HK-2 (cell line): Measurements from ENCODE around the gene PKP1.
A peak's percentile ranks its signal among the peaks of the same experiment; 100 is the strongest.

Source experiments
- DNase-seq: peaks from one replicate; pipeline ENCODE4 v3.0.0-alpha.2; 2018; ENCODE audit not compliant: unreplicated experiment

The PKP1 gene

GRCh38 chr1:201282216-201282615 lies 1.1 kb upstream of the PKP1 start:
- DNase-seq, result no peak

GRCh38 chr1:201283836-201284553 lies 689 bp downstream of the PKP1 start:
- no peak for DNase-seq

- DNase-seq, result no peak
Observed at GRCh38 chr1:201284636-201285035, 1.3 kb downstream of the PKP1 start.

GRCh38 chr1:201285846-201286245 lies 2.5 kb downstream of the PKP1 start:
- DNase-seq, result no peak

- no peak for DNase-seq
Observed at GRCh38 chr1:201286445-201286844, 3.1 kb downstream of the PKP1 start.

- no peak for DNase-seq
Observed at GRCh38 chr1:201288007-201288406, 4.7 kb downstream of the PKP1 start.

DNA sequence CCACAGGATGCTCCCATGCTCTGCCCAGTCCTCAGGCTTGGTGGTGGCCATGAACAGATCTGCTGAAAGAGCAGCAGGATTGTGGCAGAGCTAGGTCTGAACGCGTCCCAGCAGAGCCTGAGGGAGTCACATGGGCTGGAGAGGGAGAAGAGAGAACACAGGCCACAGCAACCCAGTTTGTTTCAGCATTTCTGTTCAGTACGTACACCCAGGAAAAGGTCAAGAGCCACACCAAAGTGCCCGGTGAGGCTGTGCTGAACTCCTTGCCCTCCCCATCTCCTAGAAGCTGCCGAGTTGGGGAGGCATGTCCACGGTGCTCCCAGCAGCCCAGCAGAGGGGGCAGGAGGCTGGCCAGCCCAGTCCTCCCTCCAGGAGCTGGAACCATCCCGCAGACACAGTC lies 5.5 kb downstream of the PKP1 start:
- no peak for DNase-seq

DNA sequence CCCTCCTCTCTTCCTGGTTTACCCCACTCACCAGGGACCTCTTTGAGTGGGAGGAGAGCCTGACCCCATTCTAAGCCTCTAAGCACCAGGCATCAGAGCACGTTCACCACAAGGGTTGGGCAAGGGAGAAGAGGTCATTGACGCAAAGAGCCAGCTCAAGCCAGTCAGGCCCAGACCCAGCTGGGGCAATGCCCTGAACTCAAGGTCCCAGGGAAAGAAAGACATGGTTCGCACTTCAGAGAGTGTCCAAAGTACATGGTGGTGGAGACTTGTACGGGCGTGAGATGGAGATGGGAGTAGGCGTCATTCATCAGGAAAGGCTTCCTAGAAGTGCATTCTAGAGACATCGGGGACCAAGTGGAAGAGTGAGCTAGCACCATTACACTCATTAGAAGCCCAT lies 7.2 kb downstream of the PKP1 start:
- no peak for DNase-seq

DNA sequence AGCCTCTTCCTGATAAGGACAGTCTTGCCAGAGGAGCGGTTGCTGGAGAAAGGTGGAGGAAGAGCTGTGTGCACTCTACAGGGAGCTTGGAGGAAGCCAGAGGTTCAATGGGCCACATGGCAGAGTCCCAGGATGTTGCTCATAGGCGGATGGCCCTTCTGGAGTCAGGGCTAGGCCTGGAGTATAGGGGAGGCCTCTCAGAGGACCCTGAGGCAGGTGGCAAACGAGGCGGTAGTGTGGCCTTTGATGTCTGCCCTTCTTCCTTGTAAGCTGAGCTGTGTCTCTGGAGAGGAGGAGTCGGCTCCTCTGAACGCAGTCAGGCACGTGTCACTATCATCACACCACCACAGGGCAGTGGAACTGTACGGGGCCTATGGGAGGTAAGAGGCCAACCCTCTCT lies 8.6 kb downstream of the PKP1 start:
- DNase-seq, result no peak

GRCh38 chr1:201294876-201295275 lies 11.6 kb downstream of the PKP1 start:
- no peak for DNase-seq

DNA sequence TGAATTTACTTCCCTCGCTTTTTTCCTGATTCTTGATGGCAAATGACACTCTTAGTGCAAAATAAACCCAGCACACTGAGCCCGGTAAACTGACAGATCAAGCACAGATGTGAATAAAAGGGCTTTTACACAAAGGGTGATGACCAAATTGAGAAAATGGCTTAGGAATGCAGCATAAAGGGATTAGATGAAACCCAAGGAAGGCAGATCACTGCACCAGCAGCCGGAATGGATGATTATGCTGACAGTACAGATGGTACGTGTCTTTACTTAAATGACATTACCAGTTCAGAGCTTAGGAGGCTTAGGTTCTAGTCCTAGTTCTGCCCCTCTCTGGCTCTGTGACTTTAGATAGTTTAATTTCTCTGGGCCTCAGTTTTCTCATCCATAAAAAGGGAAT lies 12.0 kb downstream of the PKP1 start:
- DNase-seq, result no peak

DNA sequence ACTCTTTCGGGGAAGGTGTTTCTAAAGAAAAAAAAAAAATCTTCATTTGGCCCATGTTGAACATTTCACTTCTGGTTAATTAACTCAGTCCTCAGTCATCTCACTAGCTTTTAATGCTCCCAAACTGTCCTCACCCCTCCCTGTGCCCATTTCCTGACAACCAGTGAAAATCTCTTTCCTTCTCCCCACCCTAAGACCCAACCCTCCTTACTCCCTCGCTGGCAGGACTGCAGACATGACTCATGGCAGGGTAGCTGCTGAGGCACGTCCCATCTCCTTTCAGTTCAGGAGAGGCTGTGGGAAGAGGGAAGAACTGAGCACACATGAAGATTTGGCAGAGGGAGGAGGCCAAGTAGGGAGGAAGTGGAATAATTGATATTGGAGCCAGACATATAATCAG lies 12.6 kb downstream of the PKP1 start:
- peak; percentile 41 for DNase-seq

DNA sequence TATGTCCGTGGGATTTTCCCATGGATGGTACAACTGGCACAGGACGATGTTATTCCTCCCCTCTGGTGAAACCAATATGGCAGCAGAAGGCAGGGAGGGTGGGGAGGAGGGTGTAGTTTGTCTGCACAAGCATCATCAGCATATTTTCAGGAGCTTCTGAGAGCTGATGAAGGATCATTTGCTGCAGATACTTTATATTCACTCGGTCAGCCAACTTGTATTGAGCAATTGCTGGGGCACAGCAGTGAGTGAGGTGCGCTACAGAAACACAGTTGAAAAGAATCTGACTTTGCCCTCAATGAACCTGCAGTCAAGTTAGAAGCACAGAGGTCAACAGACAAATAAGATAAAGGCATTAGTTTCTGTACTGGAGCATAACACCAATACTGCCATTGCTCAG lies 13.0 kb downstream of the PKP1 start:
- no peak for DNase-seq

GRCh38 chr1:201298396-201299381 lies 15.4 kb downstream of the PKP1 start:
- DNase-seq, result no peak

- DNase-seq, result no peak
Observed at GRCh38 chr1:201299968-201300367, 16.7 kb downstream of the PKP1 start.

DNA sequence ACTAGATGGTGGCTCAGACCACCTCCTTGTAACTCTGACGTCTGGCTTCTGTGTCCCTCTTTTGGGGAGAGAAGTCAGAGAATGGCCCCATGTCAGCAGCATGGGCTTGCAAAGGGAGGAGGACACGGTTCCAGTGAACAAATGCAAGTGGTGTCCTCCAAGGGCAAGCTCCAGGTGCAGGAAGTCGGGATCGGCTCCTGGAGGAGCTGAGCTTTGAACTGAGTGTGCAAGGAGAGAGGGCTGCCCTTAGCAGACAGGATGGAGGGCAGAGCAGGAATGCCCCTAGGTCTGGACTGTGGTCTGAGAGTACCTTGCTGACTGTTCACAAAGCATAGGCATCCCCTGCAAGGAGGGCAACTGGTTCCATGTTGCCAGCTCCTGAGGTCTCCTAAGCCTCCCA lies 17.3 kb downstream of the PKP1 start:
- no peak for DNase-seq

GRCh38 chr1:201302163-201303152 lies 19.2 kb downstream of the PKP1 start:
- no peak for DNase-seq

GRCh38 chr1:201304126-201304525 lies 20.8 kb downstream of the PKP1 start:
- no peak for DNase-seq

- no peak for DNase-seq
Observed at GRCh38 chr1:201305815-201306214, 22.5 kb downstream of the PKP1 start.

DNA sequence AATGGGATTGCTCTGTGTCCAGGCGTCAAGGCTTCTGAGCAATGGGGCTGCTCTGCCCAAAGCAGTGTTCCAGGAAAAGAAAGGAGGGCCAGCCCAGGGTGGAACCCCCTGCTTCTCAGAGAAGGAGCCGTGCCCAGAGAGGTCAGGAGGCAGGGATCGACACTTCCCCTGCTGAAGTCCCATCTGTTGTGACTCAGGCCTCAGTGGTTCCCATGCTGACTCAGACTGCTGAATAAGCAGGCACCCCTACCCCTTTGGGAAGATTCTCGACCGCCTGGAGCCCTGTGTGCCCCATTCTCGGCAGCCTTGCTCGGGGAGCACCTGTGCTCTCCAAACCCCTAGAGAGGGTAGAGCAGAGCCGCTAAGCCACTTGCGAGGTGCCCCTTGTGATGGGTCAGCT lies 23.9 kb downstream of the PKP1 start:
- no peak for DNase-seq

GRCh38 chr1:201307760-201308499 lies 24.6 kb downstream of the PKP1 start:
- DNase-seq, result no peak
